SK-N-SH (cell line): ENCODE measurements around the gene PRELP. TPM values are rescaled to one million over a fixed set of nuclear protein-coding genes. Genes with fewer than 3 reads are reported as not detected.

Source experiments
- CTCF ChIA-PET: fragments of 300-600, 350-600 bp; formaldehyde crosslinking; extraction: SDS; loops from one replicate; lab custom pipeline; 2021; lab: Yijun Ruan, JAX
- POLR2A ChIA-PET: fragments of 350-600 bp; sonication (Branson Sonifier 250); formaldehyde crosslinking; extraction: SDS; loops from one replicate; lab custom pipeline; 2020; ENCODE audit warnings: antibody characterized with exemption, inconsistent platforms; lab: Yijun Ruan, JAX
- DNase-seq: peaks from one replicate; pipeline ENCODE4 v3.0.0; 2012
- H2AFZ ChIP-seq: fragments of 200-600 bp; sonication (generic); 2 replicates; pipeline ENCODE4 v1.8.1; 2016; ENCODE audit warnings: antibody characterized with exemption, mild to moderate bottlenecking, low read depth
- H3F3A ChIP-seq: fragments of 200-600 bp; sonication (generic); replicated peaks from 2 replicates; pipeline ENCODE3; 2016; ENCODE audit warnings: antibody characterized with exemption, mild to moderate bottlenecking; ENCODE audit not compliant: insufficient read depth
- H3K27ac ChIP-seq, 2 experiments: fragments of 200-500 bp in 1 of 2; fragments of 200-600 bp in 1 of 2; sonication (Bioruptor generic) in 1 of 2; sonication (generic), shearing (Covaris generic) in 1 of 2; 2 replicates each; pipeline versions ENCODE4 v1.5.1 to v1.6.1; 2014 to 2016; ENCODE audit warnings: low read depth in 2 of 2, inconsistent platforms in 1 of 2, low read length in 1 of 2, mild to moderate bottlenecking in 1 of 2, mixed read lengths in 1 of 2
- H3K27me3 ChIP-seq: fragments of 200-600 bp; sonication (generic), shearing (Covaris generic); 2 replicates; pipeline ENCODE4 v1.6.1; 2016; ENCODE audit warnings: mixed run types; ENCODE audit not compliant: insufficient read depth
- H3K36me3 ChIP-seq, 2 experiments: fragments of 200-500 bp in 1 of 2; fragments of 200-600 bp in 1 of 2; sonication (Bioruptor generic) in 1 of 2; sonication (generic) in 1 of 2; replicated peaks in 1 of 2; 2 replicates each; pipeline versions ENCODE3 to v1.5.1; 2014 to 2016; ENCODE audit warnings: low read length in 1 of 2, mild to moderate bottlenecking in 1 of 2; ENCODE audit not compliant: insufficient read depth in 2 of 2, control insufficient read depth in 1 of 2
- H3K4me1 ChIP-seq, 2 experiments: fragments of 200-500 bp in 1 of 2; fragments of 200-600 bp in 1 of 2; sonication (Bioruptor generic) in 1 of 2; sonication (generic), shearing (Covaris generic) in 1 of 2; 2 replicates each; pipeline versions ENCODE4 v1.5.1 to v1.6.1; 2014 to 2016; ENCODE audit warnings: low read depth in 1 of 2, low read length in 1 of 2, mixed run types in 1 of 2; ENCODE audit not compliant: insufficient read depth in 2 of 2, control insufficient read depth in 1 of 2
- H3K4me2 ChIP-seq: fragments of 200-600 bp; sonication (generic), shearing (Covaris generic); 2 replicates; pipeline ENCODE4 v1.6.1; 2017; ENCODE audit warnings: mixed run types
- H3K4me3 ChIP-seq, 2 experiments: fragments of 200-500 bp in 1 of 2; fragments of 200-600 bp in 1 of 2; sonication (Bioruptor generic) in 1 of 2; sonication (generic), shearing (Covaris generic) in 1 of 2; 2 replicates each; pipeline versions ENCODE4 v1.5.1 to v1.8.1; 2014 to 2016; ENCODE audit warnings: low read depth in 2 of 2, inconsistent platforms in 1 of 2, low read length in 1 of 2, mild to moderate bottlenecking in 1 of 2, mixed read lengths in 1 of 2, moderate library complexity in 1 of 2
- H3K79me2 ChIP-seq: fragments of 200-600 bp; sonication (generic); 2 replicates; pipeline ENCODE4 v1.8.1; 2017; ENCODE audit warnings: mild to moderate bottlenecking; ENCODE audit not compliant: insufficient read depth
- H3K9ac ChIP-seq: fragments of 200-600 bp; sonication (generic); 2 replicates; pipeline ENCODE4 v1.6.1; 2017; ENCODE audit warnings: mixed run types
- H3K9me2 ChIP-seq: fragments of 200-600 bp; sonication (generic); 2 replicates; pipeline ENCODE4 v1.6.1; 2017; ENCODE audit warnings: mixed run types
- H3K9me3 ChIP-seq: fragments of 200-600 bp; sonication (generic); 2 replicates; pipeline ENCODE4 v1.6.1; 2017; ENCODE audit warnings: mixed run types, mild to moderate bottlenecking, moderate library complexity
- H4K20me1 ChIP-seq: fragments of 200-600 bp; sonication (generic); 2 replicates; pipeline ENCODE4 v1.6.1; 2017; ENCODE audit warnings: mild to moderate bottlenecking, mixed run types; ENCODE audit not compliant: insufficient read depth
- EP300 ChIP-seq, 2 experiments: IDR thresholded peaks; 2 replicates each; pipeline versions ENCODE4 v1.4.0 to v1.6.1; 2012; ENCODE audit warnings: borderline replicate concordance in 1 of 2, low read depth in 1 of 2, low read length in 1 of 2
- EZH2phosphoT487 ChIP-seq: fragments of 200-600 bp; sonication (generic); IDR thresholded peaks from 2 replicates; pipeline ENCODE4 v1.6.1; 2017; ENCODE audit warnings: low read depth, mixed run types, mild to moderate bottlenecking, antibody characterized with exemption, moderate library complexity, borderline replicate concordance
- FOXJ3 ChIP-seq: sonication (generic); formaldehyde crosslinking; IDR thresholded peaks from 2 replicates; pipeline ENCODE4 v1.5.1; 2020; ENCODE audit warnings: mild to moderate bottlenecking, missing genetic modification reagents
- GABPA ChIP-seq: IDR thresholded peaks from 2 replicates; pipeline ENCODE4 v1.4.0; 2012; ENCODE audit warnings: low read depth, mild to moderate bottlenecking
- GATA2 ChIP-seq: sonication (generic); formaldehyde crosslinking; IDR thresholded peaks from 2 replicates; pipeline ENCODE4 v1.5.0; 2020; ENCODE audit warnings: mild to moderate bottlenecking, missing genetic modification reagents
- MEF2A ChIP-seq: IDR thresholded peaks from 2 replicates; pipeline ENCODE4 v1.4.0; 2012; ENCODE audit warnings: low read depth, borderline replicate concordance
- MXI1 ChIP-seq: IDR thresholded peaks from 2 replicates; pipeline ENCODE4 v1.6.1; 2012; ENCODE audit warnings: mild to moderate bottlenecking, low read depth, low read length, improper control_type of control experiment
- NFIC ChIP-seq: IDR thresholded peaks from 2 replicates; pipeline ENCODE4 v1.4.0; 2012; ENCODE audit warnings: borderline replicate concordance
- PBX3 ChIP-seq: IDR thresholded peaks from 2 replicates; pipeline ENCODE4; 2012
- RXRA ChIP-seq: IDR thresholded peaks from 2 replicates; pipeline ENCODE4 v1.4.0; 2012; ENCODE audit warnings: low read depth, mild to moderate bottlenecking, borderline replicate concordance
- SMC3 ChIP-seq: IDR thresholded peaks from 2 replicates; pipeline ENCODE4 v1.6.1; 2012; ENCODE audit warnings: low read depth, low read length, improper control_type of control experiment
- TAF1 ChIP-seq: IDR thresholded peaks from 2 replicates; pipeline ENCODE4 v1.6.1; 2012; ENCODE audit warnings: low read depth, mild to moderate bottlenecking, low read length, moderate library complexity, borderline replicate concordance
- TCF12 ChIP-seq: IDR thresholded peaks from 2 replicates; pipeline ENCODE4 v1.4.0; 2012
- TEAD4 ChIP-seq: IDR thresholded peaks from 2 replicates; pipeline ENCODE4 v1.4.0; 2012; ENCODE audit warnings: mild to moderate bottlenecking, borderline replicate concordance; ENCODE audit not compliant: insufficient read depth
- USF1 ChIP-seq: IDR thresholded peaks from 2 replicates; pipeline ENCODE4 v1.4.0; 2012; ENCODE audit warnings: low read depth, borderline replicate concordance
- WGBS: methylation state at CpG from one replicate; pipeline ENCODE4 v1.1.6; 2017; ENCODE audit warnings: low lambda C conversion rate; 5-methylcytosine and 5-hydroxymethylcytosine counted together
- polyA plus RNA-seq, 3 experiments: library from polyadenylated mRNA; depleted of rRNA; stranded (reverse); fragments of >200 nt; gene quantifications; 2 replicates each; pipeline ENCODE4 v1.2.3, GENCODE V29; 2012

PRELP gene
- polyA plus RNA-seq, 1 of the 3 experiments (the other 2 are of a cell fraction) = 0.48 TPM

GRCh38 chr1:203528976-203529835, 53.6 kb downstream of the PRELP start:
- Histone ChIP-seq H3K4me1 (peaks cover 4 to 10% of the 10 kb centered on the region in 2 experiments; a peak in 3 of 4 replicates), H3K4me3 (no peak overlapping the region), H3K79me2 (no peaks in the 10 kb centered on the region), H3K9ac (no peak overlapping the region), H3K27me3 (no peaks in the 10 kb centered on the region), H3K36me3 (no peaks in the 10 kb centered on the region), H4K20me1 (no peaks in the 10 kb centered on the region), H3K9me2 (no peaks in the 10 kb centered on the region), H3K27ac (no peak overlapping the region), H3F3A (peaks cover 19% of the 10 kb centered on the region), H3K4me2 (no peak overlapping the region), H2AFZ (no peak overlapping the region), H3K9me3 (no peaks in the 10 kb centered on the region)
- no peak for TF ChIP-seq GATA2 (CRISPR knock-in tag)
- TF ChIP-seq GABPA = no peak
- TF ChIP-seq MXI1 = no peak
- TF ChIP-seq EZH2phosphoT487 = no peak
- no peak for TF ChIP-seq MEF2A
- TF ChIP-seq SMC3 = no peak
- CTCF ChIA-PET = no interaction called here
- POLR2A ChIA-PET = no interaction called here
- WGBS = 85% methylated on average over 6 of the region's 6 CpGs
- no peak for DNase-seq

GRCh38 chr1:203531063-203531462, 55.5 kb downstream of the PRELP start:
- ChIA-PET POLR2A (no interaction called here), CTCF (interaction anchor here (1.2 kb wide), 1 partner anchor 9 kb away, joined by 6 read pairs; no protein-coding TSS in a partner anchor)
- Histone ChIP-seq H3K9me2 (no peaks in the 10 kb centered on the region), H3K4me1 (peaks cover 4 to 24% of the 10 kb centered on the region in 2 experiments), H3F3A (peaks cover 31% of the 10 kb centered on the region), H3K27ac (no peak overlapping the region), H4K20me1 (no peaks in the 10 kb centered on the region), H3K27me3 (no peaks in the 10 kb centered on the region), H3K9ac (no peak overlapping the region), H2AFZ (no peak overlapping the region), H3K79me2 (no peaks in the 10 kb centered on the region), H3K4me2 (no peak overlapping the region), H3K36me3 (no peaks in the 10 kb centered on the region), H3K4me3 (no peak overlapping the region), H3K9me3 (no peaks in the 10 kb centered on the region)
- TF ChIP-seq NFIC (no peak), PBX3 (no peak), TEAD4 (no peak), GABPA (no peak), MXI1 (no peak), TAF1 (no peak), USF1 (no peak), RXRA (no peak), TCF12 (no peak), EP300 (IDR thresholded peaks at IDR 0.05; ENCODE audit: borderline replicate concordance in 1 of 2, low read depth in 1 of 2, low read length in 1 of 2) (no peak), FOXJ3 (CRISPR knock-in tag) (no peak), GATA2 (CRISPR knock-in tag) (no peak)
- WGBS = 92% methylated on average over 3 of the region's 3 CpGs
- DNase-seq = no peak
